ENCODE measurements around the gene NTSR1. TPM values are rescaled to one million over a fixed set of nuclear protein-coding genes. Genes with fewer than 3 reads are reported as not detected.

Gene NTSR1
- total and polyA plus RNA-seq, 2 experiments from 2014 or later: 0.15 to 1.4 TPM

- Mint-ChIP-seq H3K4me1 (peaks cover 20% of the 10 kb centered on the region), H3K27ac (no peak overlapping the region), H3K36me3 (ENCODE audit: low read depth) (no peaks in the 10 kb centered on the region), H3K27me3 (ENCODE audit: insufficient read depth, low read depth, poor library complexity) (peaks cover 6% of the 10 kb centered on the region), H3K4me3 (peak overlapping the region; percentile 37; the same call in 2 of the 3 replicates), H3K9me3 (no peaks in the 10 kb centered on the region)
- ATAC-seq (peak; percentile 41), DNase-seq (ENCODE audit: low spot score) (peak; percentile 67)
- H3F3A ChIP-seq (replicated peaks; ENCODE audit: low read depth): no peaks in the 10 kb centered on the region
- no peaks in the 10 kb centered on the region for H4K20me1 ChIP-seq (replicated peaks; ENCODE audit: insufficient read depth)
- H3K27ac ChIP-seq (ENCODE audit: low read depth): no peak overlapping the region
- no peaks in the 10 kb centered on the region for H3K27me3 ChIP-seq (ENCODE audit: insufficient read depth)
- no peak overlapping the region for H2AFZ ChIP-seq
- no peak overlapping the region for H3K4me3 ChIP-seq
- H3K79me2 ChIP-seq (replicated peaks; ENCODE audit: insufficient read depth): no peaks in the 10 kb centered on the region
- H3K4me2 ChIP-seq: no peak overlapping the region; the same call in 1 of the 2 replicates
- no peaks in the 10 kb centered on the region for H3K9me2 ChIP-seq (ENCODE audit: insufficient read depth)
- H3K4me1 ChIP-seq (ENCODE audit: insufficient read depth): no peaks in the 10 kb centered on the region; the same call in 1 of the 2 replicates
- no peaks in the 10 kb centered on the region for H3K36me3 ChIP-seq (ENCODE audit: insufficient read depth)
- TF ChIP-seq JUNB (IDR thresholded peaks at IDR 0.05; ENCODE audit: unreplicated experiment) (no peak), POLR2AphosphoS5 (IDR thresholded peaks at IDR 0.05; ENCODE audit: low read depth) (peak; percentile 63)
Observed at GRCh38 chr20:62776692-62777527, 68.3 kb downstream of the NTSR1 start.

DNA sequence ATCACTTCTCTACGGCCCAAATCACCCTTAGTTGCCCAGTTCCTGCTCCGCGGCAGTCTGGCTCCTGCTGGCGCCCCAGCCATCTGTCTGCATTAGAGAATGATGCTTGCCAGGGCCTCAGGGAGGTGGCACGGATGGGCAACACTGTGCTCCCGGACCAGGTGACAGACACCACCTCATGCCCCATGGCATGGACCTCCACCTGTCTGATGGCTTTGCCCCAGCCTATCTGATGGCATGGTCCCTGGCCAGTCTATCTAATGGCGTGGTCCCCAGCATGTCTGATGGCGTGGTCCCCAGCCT lies 68.8 kb downstream of the NTSR1 start:
- peaks cover 20% of the 10 kb centered on the region for H3K4me1 Mint-ChIP-seq
- H3K27ac ChIP-seq (ENCODE audit: low read depth): no peak overlapping the region
- no peak overlapping the region for H3K4me3 Mint-ChIP-seq
- H3K4me3 ChIP-seq: no peak overlapping the region
- H3K36me3 ChIP-seq (ENCODE audit: insufficient read depth): no peaks in the 10 kb centered on the region
- no peaks in the 10 kb centered on the region for H3K79me2 ChIP-seq (replicated peaks; ENCODE audit: insufficient read depth)
- H3K4me2 ChIP-seq: no peak overlapping the region
- H3K4me1 ChIP-seq (ENCODE audit: insufficient read depth): no peaks in the 10 kb centered on the region; the same call in 1 of the 2 replicates
- no peaks in the 10 kb centered on the region for H3K9me3 Mint-ChIP-seq
- no peak for ATAC-seq
- H2AFZ ChIP-seq: no peak overlapping the region
- H4K20me1 ChIP-seq (replicated peaks; ENCODE audit: insufficient read depth): no peaks in the 10 kb centered on the region
- DNase-seq (ENCODE audit: low spot score): no peak
- H3K27ac Mint-ChIP-seq: no peak overlapping the region
- H3K27me3 Mint-ChIP-seq (ENCODE audit: insufficient read depth, low read depth, poor library complexity): peaks cover 6% of the 10 kb centered on the region
- H3K9me2 ChIP-seq (ENCODE audit: insufficient read depth): no peaks in the 10 kb centered on the region
- H3K36me3 Mint-ChIP-seq (ENCODE audit: low read depth): no peaks in the 10 kb centered on the region
- no peaks in the 10 kb centered on the region for H3F3A ChIP-seq (replicated peaks; ENCODE audit: low read depth)
- no peaks in the 10 kb centered on the region for H3K27me3 ChIP-seq (ENCODE audit: insufficient read depth)
- TF ChIP-seq ZNF114 (CRISPR knock-in tag; IDR thresholded peaks at IDR 0.05) (no peak), JUNB (IDR thresholded peaks at IDR 0.05; ENCODE audit: unreplicated experiment) (no peak), CREB1 (CRISPR knock-in tag; IDR thresholded peaks at IDR 0.05; ENCODE audit: low read depth) (no peak), EZH2 (IDR thresholded peaks at IDR 0.05; ENCODE audit: low read depth, unreplicated experiment) (no peak), NANOG (IDR thresholded peaks at IDR 0.05; ENCODE audit: borderline replicate concordance) (no peak), EZH2phosphoT487 (IDR thresholded peaks at IDR 0.05; ENCODE audit: unreplicated experiment) (no peak), ZNF331 (CRISPR knock-in tag; IDR thresholded peaks at IDR 0.05; ENCODE audit: low read depth) (no peak)
- TF ChIP-seq, protein P1, sequence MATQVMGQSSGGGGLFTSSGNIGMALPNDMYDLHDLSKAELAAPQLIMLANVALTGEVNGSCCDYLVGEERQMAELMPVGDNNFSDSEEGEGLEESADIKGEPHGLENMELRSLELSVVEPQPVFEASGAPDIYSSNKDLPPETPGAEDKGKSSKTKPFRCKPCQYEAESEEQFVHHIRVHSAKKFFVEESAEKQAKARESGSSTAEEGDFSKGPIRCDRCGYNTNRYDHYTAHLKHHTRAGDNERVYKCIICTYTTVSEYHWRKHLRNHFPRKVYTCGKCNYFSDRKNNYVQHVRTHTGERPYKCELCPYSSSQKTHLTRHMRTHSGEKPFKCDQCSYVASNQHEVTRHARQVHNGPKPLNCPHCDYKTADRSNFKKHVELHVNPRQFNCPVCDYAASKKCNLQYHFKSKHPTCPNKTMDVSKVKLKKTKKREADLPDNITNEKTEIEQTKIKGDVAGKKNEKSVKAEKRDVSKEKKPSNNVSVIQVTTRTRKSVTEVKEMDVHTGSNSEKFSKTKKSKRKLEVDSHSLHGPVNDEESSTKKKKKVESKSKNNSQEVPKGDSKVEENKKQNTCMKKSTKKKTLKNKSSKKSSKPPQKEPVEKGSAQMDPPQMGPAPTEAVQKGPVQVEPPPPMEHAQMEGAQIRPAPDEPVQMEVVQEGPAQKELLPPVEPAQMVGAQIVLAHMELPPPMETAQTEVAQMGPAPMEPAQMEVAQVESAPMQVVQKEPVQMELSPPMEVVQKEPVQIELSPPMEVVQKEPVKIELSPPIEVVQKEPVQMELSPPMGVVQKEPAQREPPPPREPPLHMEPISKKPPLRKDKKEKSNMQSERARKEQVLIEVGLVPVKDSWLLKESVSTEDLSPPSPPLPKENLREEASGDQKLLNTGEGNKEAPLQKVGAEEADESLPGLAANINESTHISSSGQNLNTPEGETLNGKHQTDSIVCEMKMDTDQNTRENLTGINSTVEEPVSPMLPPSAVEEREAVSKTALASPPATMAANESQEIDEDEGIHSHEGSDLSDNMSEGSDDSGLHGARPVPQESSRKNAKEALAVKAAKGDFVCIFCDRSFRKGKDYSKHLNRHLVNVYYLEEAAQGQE (IDR thresholded peaks at IDR 0.05; ENCODE audit: unreplicated experiment): no peak
- TF ChIP-seq, protein P2, sequence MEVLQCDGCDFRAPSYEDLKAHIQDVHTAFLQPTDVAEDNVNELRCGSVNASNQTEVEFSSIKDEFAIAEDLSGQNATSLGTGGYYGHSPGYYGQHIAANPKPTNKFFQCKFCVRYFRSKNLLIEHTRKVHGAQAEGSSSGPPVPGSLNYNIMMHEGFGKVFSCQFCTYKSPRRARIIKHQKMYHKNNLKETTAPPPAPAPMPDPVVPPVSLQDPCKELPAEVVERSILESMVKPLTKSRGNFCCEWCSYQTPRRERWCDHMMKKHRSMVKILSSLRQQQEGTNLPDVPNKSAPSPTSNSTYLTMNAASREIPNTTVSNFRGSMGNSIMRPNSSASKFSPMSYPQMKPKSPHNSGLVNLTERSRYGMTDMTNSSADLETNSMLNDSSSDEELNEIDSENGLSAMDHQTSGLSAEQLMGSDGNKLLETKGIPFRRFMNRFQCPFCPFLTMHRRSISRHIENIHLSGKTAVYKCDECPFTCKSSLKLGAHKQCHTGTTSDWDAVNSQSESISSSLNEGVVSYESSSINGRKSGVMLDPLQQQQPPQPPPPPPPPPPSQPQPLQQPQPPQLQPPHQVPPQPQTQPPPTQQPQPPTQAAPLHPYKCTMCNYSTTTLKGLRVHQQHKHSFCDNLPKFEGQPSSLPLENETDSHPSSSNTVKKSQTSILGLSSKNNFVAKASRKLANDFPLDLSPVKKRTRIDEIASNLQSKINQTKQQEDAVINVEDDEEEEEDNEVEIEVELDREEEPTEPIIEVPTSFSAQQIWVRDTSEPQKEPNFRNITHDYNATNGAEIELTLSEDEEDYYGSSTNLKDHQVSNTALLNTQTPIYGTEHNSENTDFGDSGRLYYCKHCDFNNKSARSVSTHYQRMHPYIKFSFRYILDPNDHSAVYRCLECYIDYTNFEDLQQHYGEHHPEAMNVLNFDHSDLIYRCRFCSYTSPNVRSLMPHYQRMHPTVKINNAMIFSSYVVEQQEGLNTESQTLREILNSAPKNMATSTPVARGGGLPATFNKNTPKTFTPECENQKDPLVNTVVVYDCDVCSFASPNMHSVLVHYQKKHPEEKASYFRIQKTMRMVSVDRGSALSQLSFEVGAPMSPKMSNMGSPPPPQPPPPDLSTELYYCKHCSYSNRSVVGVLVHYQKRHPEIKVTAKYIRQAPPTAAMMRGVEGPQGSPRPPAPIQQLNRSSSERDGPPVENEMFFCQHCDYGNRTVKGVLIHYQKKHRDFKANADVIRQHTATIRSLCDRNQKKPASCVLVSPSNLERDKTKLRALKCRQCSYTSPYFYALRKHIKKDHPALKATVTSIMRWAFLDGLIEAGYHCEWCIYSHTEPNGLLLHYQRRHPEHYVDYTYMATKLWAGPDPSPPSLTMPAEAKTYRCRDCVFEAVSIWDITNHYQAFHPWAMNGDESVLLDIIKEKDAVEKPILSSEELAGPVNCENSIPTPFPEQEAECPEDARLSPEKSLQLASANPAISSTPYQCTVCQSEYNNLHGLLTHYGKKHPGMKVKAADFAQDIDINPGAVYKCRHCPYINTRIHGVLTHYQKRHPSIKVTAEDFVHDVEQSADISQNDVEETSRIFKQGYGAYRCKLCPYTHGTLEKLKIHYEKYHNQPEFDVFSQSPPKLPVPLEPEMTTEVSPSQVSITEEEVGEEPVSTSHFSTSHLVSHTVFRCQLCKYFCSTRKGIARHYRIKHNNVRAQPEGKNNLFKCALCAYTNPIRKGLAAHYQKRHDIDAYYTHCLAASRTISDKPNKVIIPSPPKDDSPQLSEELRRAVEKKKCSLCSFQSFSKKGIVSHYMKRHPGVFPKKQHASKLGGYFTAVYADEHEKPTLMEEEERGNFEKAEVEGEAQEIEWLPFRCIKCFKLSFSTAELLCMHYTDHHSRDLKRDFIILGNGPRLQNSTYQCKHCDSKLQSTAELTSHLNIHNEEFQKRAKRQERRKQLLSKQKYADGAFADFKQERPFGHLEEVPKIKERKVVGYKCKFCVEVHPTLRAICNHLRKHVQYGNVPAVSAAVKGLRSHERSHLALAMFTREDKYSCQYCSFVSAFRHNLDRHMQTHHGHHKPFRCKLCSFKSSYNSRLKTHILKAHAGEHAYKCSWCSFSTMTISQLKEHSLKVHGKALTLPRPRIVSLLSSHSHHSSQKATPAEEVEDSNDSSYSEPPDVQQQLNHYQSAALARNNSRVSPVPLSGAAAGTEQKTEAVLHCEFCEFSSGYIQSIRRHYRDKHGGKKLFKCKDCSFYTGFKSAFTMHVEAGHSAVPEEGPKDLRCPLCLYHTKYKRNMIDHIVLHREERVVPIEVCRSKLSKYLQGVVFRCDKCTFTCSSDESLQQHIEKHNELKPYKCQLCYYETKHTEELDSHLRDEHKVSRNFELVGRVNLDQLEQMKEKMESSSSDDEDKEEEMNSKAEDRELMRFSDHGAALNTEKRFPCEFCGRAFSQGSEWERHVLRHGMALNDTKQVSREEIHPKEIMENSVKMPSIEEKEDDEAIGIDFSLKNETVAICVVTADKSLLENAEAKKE (CRISPR knock-in tag; IDR thresholded peaks at IDR 0.05): no peak

All from GM23338 (cell line).